ENCODE measurements around the gene CIROP.

GRCh38 chr14:23113431-23114119 is 8.8 kb upstream of the CIROP start:
- TF ChIP-seq EZH2phosphoT487 (IDR thresholded peaks at IDR 0.05; ENCODE audit: low read depth, severe bottlenecking, unreplicated experiment) (no peak), CTCF (IDR thresholded peaks at IDR 0.05; ENCODE audit: poor library complexity) (no peak)
